WTC11 (cell line): ENCODE measurements around the gene TAS1R2. TPM values are rescaled to one million over a fixed set of nuclear protein-coding genes. Genes with fewer than 3 reads are reported as not detected.
"Not testable (repeated sequence)": the region's sequence is repeated elsewhere in the genome, so short reads cannot be mapped to it uniquely, and the experiment has no call there.

Experiments used
- ATAC-seq: fragments of 200-7000 bp; cut with Tn5 transposase; 2 replicates; pipeline ENCODE4 v1.10.0; 2021; ENCODE audit warnings: mild to moderate bottlenecking, moderate library complexity
- CTCF ChIA-PET: fragments of 300-600 bp; sonication (Branson Sonifier 250); formaldehyde crosslinking; loops from one replicate; lab custom pipeline; 2021; ENCODE audit warnings: antibody characterized with exemption; lab: Charles Lee
- POLR2A ChIA-PET: fragments of 350-600 bp; sonication (Branson Sonifier 250); formaldehyde crosslinking; loops from one replicate; lab custom pipeline; 2021; ENCODE audit warnings: antibody characterized with exemption; lab: Charles Lee
- DNase-seq: peaks from one replicate; pipeline ENCODE4 v3.0.0; 2021; ENCODE audit warnings: low spot score
- H3K27ac Mint-ChIP-seq: 2 replicates; pipeline ENCODE4 v1.8.0; 2021; ENCODE audit warnings: mixed read lengths
- H3K27me3 Mint-ChIP-seq: 2 replicates; pipeline ENCODE4 v1.8.0; 2021; ENCODE audit warnings: low read depth, mild to moderate bottlenecking, moderate library complexity, mixed read lengths
- H3K36me3 Mint-ChIP-seq: 2 replicates; pipeline ENCODE4 v1.8.0; 2021; ENCODE audit warnings: mixed read lengths
- H3K4me1 Mint-ChIP-seq: 2 replicates; pipeline ENCODE4 v1.8.0; 2022; ENCODE audit warnings: mixed read lengths
- H3K4me3 Mint-ChIP-seq: 2 replicates; pipeline ENCODE4 v1.8.0; 2021; ENCODE audit warnings: mild to moderate bottlenecking, moderate library complexity, mixed read lengths
- H3K9me3 Mint-ChIP-seq: 2 replicates; pipeline ENCODE4 v1.8.0; 2021; ENCODE audit warnings: mixed read lengths
- ATF6 ChIP-seq: sonication (generic); formaldehyde crosslinking; IDR thresholded peaks from 2 replicates; pipeline ENCODE4 v1.8.1; 2023; ENCODE audit warnings: mild to moderate bottlenecking, missing genetic modification reagents
- E2F1 ChIP-seq: sonication (generic); formaldehyde crosslinking; IDR thresholded peaks from 2 replicates; pipeline ENCODE4 v1.8.0; 2022; ENCODE audit warnings: mild to moderate bottlenecking, missing genetic modification reagents
- EMX1 ChIP-seq: fragments of 250-450 bp; sonication (Bioruptor Pico); IDR thresholded peaks from 2 replicates; pipeline ENCODE4 v1.8.0; 2021; ENCODE audit warnings: mild to moderate bottlenecking
- IRF1 ChIP-seq: sonication (generic); formaldehyde crosslinking; IDR thresholded peaks from 2 replicates; pipeline ENCODE4 v1.8.0; 2023; ENCODE audit warnings: missing genetic modification reagents
- MXD4 ChIP-seq: fragments of 250-450 bp; sonication (Bioruptor Pico); IDR thresholded peaks from 2 replicates; pipeline ENCODE4 v1.8.0; 2021; ENCODE audit warnings: mild to moderate bottlenecking, moderate library complexity, borderline replicate concordance
- NR1H2 ChIP-seq: sonication (generic); formaldehyde crosslinking; IDR thresholded peaks from 2 replicates; pipeline ENCODE4 v1.9.0; 2021; ENCODE audit warnings: mild to moderate bottlenecking, moderate library complexity, missing genetic modification reagents
- PRRX2 ChIP-seq: fragments of 250-450 bp; sonication (Bioruptor Pico); IDR thresholded peaks from 2 replicates; pipeline ENCODE4 v1.8.0; 2021; ENCODE audit warnings: mild to moderate bottlenecking
- SMAD3 ChIP-seq: sonication (generic); formaldehyde crosslinking; IDR thresholded peaks from 2 replicates; pipeline ENCODE4 v1.8.0; 2022; ENCODE audit warnings: missing genetic modification reagents, mild to moderate bottlenecking, borderline replicate concordance
- SP1 ChIP-seq: sonication (generic); formaldehyde crosslinking; conservative IDR thresholded peaks from 2 replicates; pipeline ENCODE4 v1.8.1; 2022; ENCODE audit warnings: missing genetic modification reagents
- TCF7 ChIP-seq: sonication (generic); formaldehyde crosslinking; IDR thresholded peaks from 2 replicates; pipeline ENCODE4 v1.8.0; 2022; ENCODE audit warnings: mild to moderate bottlenecking, low read depth, missing genetic modification reagents, moderate library complexity
- TEAD4 ChIP-seq: sonication (generic); formaldehyde crosslinking; IDR thresholded peaks from 2 replicates; pipeline ENCODE4 v1.8.0; 2022; ENCODE audit warnings: mild to moderate bottlenecking, missing genetic modification reagents
- ZBTB43 ChIP-seq: sonication (generic); formaldehyde crosslinking; IDR thresholded peaks from 2 replicates; pipeline ENCODE4 v1.8.1; 2023; ENCODE audit warnings: mild to moderate bottlenecking, missing genetic modification reagents
- ZNF396 ChIP-seq: fragments of 250-450 bp; sonication (Bioruptor Pico); IDR thresholded peaks from 2 replicates; pipeline ENCODE4 v1.8.0; 2021; ENCODE audit warnings: mild to moderate bottlenecking, moderate library complexity, borderline replicate concordance
- ZNF512 ChIP-seq: sonication (generic); formaldehyde crosslinking; IDR thresholded peaks from 2 replicates; pipeline ENCODE4 v1.8.1; 2022; ENCODE audit warnings: missing genetic modification reagents, borderline replicate concordance
- total RNA-seq: library from RNA; stranded (reverse); gene quantifications from 3 replicates; pipeline ENCODE4 v1.2.3, GENCODE V29; 2021
- TF ChIP-seq, protein P1 (sequence below): fragments of 200-600 bp; IDR thresholded peaks from 2 replicates; pipeline ENCODE4 v1.8.0; 2022; ENCODE audit warnings: antibody characterized with exemption
- TF ChIP-seq, protein P2 (sequence below): fragments of 250-450 bp; sonication (Bioruptor Pico); IDR thresholded peaks from 2 replicates; pipeline ENCODE4 v1.9.0; 2021; ENCODE audit warnings: moderate library complexity, mild to moderate bottlenecking, inconsistent platforms, borderline replicate concordance

Gene TAS1R2
- total RNA-seq, 1 experiment from 2014 or later: not detected

DNA sequence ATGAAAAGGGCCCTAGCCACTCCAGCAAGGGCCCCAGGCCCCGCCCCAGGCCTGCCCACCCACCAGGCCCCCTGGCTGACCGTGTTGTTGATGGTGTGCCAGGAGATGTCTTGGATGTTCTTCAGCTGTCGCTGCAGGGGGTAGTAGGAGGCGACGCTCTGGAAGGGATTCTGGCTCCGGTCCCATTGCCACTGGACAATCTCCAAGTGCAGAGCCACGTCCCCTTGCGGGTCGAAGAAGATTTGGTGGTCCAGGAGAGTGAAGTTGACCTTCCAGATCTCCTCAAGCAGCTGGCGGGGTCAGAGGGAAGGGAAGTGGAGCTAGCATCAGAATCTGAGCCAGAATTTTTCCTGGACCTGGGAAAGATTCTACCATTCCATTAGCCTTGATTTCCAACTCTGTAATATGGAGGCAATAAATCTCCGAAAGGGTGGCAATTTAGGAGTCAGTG lies 10.2 kb downstream of the TAS1R2 start:
- no peak for TF ChIP-seq SP1 (CRISPR knock-in tag)
- no peak for TF ChIP-seq MXD4 (CRISPR knock-in tag)
- TF ChIP-seq NR1H2 (CRISPR knock-in tag): no peak
- no peak for TF ChIP-seq ATF6 (CRISPR knock-in tag)
- no peak for TF ChIP-seq ZNF512 (CRISPR knock-in tag)
- ChIA-PET POLR2A (no interaction called here), CTCF (interaction anchor here (1.2 to 1.8 kb wide), 2 partner anchors 251 to 252 kb away, joined by 3 to 5 read pairs; no protein-coding TSS in a partner anchor)
- no peak overlapping the region for H3K27ac Mint-ChIP-seq
- H3K4me1 Mint-ChIP-seq: no peaks in the 10 kb centered on the region
- ATAC-seq (no peak), DNase-seq (no peak)
- no peak overlapping the region for H3K4me3 Mint-ChIP-seq
- H3K27me3 Mint-ChIP-seq: peaks cover 40% of the 10 kb centered on the region
- H3K9me3 Mint-ChIP-seq: peaks cover 18% of the 10 kb centered on the region
- no peaks in the 10 kb centered on the region for H3K36me3 Mint-ChIP-seq

- DNase-seq, H3K27ac Mint-ChIP-seq, POLR2A ChIA-PET, H3K4me3 Mint-ChIP-seq, H3K4me1 Mint-ChIP-seq, ATAC-seq, H3K36me3 Mint-ChIP-seq: not testable (repeated sequence)
- CTCF ChIA-PET: interaction anchor here (0.6 to 1.8 kb wide), 4 partner anchors 28 to 251 kb away, joined by 3 to 5 read pairs (median 3); no protein-coding TSS in a partner anchor
- Mint-ChIP-seq H3K9me3 (peaks cover 23% of the 10 kb centered on the region), H3K27me3 (peaks cover 47% of the 10 kb centered on the region)
Measured at GRCh38 chr1:18847723-18848122, 11.7 kb downstream of the TAS1R2 start.

- TF ChIP-seq IRF1 (no peak), TEAD4 (CRISPR knock-in tag) (no peak), NR1H2 (CRISPR knock-in tag) (no peak), E2F1 (CRISPR knock-in tag) (no peak), ZNF396 (CRISPR knock-in tag) (no peak), EMX1 (CRISPR knock-in tag) (no peak), TCF7 (CRISPR knock-in tag) (no peak), PRRX2 (no peak), ZBTB43 (CRISPR knock-in tag) (no peak), SMAD3 (CRISPR knock-in tag) (no peak)
- TF ChIP-seq, protein P1, sequence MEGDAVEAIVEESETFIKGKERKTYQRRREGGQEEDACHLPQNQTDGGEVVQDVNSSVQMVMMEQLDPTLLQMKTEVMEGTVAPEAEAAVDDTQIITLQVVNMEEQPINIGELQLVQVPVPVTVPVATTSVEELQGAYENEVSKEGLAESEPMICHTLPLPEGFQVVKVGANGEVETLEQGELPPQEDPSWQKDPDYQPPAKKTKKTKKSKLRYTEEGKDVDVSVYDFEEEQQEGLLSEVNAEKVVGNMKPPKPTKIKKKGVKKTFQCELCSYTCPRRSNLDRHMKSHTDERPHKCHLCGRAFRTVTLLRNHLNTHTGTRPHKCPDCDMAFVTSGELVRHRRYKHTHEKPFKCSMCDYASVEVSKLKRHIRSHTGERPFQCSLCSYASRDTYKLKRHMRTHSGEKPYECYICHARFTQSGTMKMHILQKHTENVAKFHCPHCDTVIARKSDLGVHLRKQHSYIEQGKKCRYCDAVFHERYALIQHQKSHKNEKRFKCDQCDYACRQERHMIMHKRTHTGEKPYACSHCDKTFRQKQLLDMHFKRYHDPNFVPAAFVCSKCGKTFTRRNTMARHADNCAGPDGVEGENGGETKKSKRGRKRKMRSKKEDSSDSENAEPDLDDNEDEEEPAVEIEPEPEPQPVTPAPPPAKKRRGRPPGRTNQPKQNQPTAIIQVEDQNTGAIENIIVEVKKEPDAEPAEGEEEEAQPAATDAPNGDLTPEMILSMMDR: no peak
- TF ChIP-seq, protein P2, sequence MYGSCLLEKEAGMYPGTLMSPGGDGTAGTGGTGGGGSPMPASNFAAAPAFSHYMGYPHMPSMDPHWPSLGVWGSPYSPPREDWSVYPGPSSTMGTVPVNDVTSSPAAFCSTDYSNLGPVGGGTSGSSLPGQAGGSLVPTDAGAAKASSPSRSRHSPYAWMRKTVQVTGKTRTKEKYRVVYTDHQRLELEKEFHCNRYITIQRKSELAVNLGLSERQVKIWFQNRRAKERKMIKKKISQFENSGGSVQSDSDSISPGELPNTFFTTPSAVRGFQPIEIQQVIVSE (CRISPR knock-in tag): no peak
- DNase-seq: no peak
- peaks cover 31% of the 10 kb centered on the region for H3K27me3 Mint-ChIP-seq
- no peak overlapping the region for H3K4me3 Mint-ChIP-seq
- no peaks in the 10 kb centered on the region for H3K36me3 Mint-ChIP-seq
- ChIA-PET CTCF (no interaction called here), POLR2A (no interaction called here)
- 0 out of 2 replicates have a peak, but pooled peaks cover 4% of the 10 kb centered on the region for H3K4me1 Mint-ChIP-seq
- no peak overlapping the region for H3K27ac Mint-ChIP-seq
- ATAC-seq: no peak
- peaks cover 8% of the 10 kb centered on the region for H3K9me3 Mint-ChIP-seq
Measured at GRCh38 chr1:18840145-18840544, 19.3 kb downstream of the TAS1R2 start.
